Cardiac muscle cell (in vitro differentiated cells and primary cell): Measurements from ENCODE around the gene FAM193B. TPM values are rescaled to one million over a fixed set of nuclear protein-coding genes. Genes with fewer than 3 reads are reported as not detected.

Experiments
- DNase-seq, 2 donors: peaks; one replicate each; pipeline versions ENCODE4 v3.0.0 to v3.0.0-alpha.2; 2010 to 2017; ENCODE audit warnings: low read depth in 1 of 2, low spot score in 1 of 2
- H3K27ac ChIP-seq: fragments of 200-600 bp; sonication (generic); 2 replicates; pipeline ENCODE4 v1.5.1; 2016
- H3K27me3 ChIP-seq: fragments of 200-600 bp; sonication (generic); 2 replicates; pipeline ENCODE4 v1.6.0; 2016; ENCODE audit warnings: control low read depth
- H3K36me3 ChIP-seq: fragments of 200-600 bp; sonication (generic); 2 replicates; pipeline ENCODE4 v1.5.1; 2016; ENCODE audit warnings: control low read depth
- H3K4me1 ChIP-seq: fragments of 200-600 bp; sonication (generic); 2 replicates; pipeline ENCODE4 v1.8.1; 2017; ENCODE audit warnings: low read depth, mild to moderate bottlenecking, mixed run types
- H3K4me3 ChIP-seq: fragments of 200-600 bp; sonication (generic); 2 replicates; pipeline ENCODE4 v1.5.1; 2016; ENCODE audit warnings: mild to moderate bottlenecking
- H3K9me3 ChIP-seq: fragments of 200-600 bp; sonication (generic); 2 replicates; pipeline ENCODE4 v1.5.1; 2017; ENCODE audit warnings: low read depth, mild to moderate bottlenecking, control low read depth
- CTCF ChIP-seq: IDR thresholded peaks from 2 replicates; pipeline ENCODE4 v1.5.1; 2012; ENCODE audit warnings: low read depth, mild to moderate bottlenecking, low read length
- polyA plus RNA-seq: library from polyadenylated mRNA; unstranded; fragments of >200 nt; fragmentation: Nextera tagmentation; extraction: Ambion mirVana; gene quantifications from 2 replicates; pipeline ENCODE4 v1.2.1, GENCODE V29; 2016
- total RNA-seq: library from RNA; depleted of rRNA; stranded (reverse); fragments of >200 nt; gene quantifications from 2 replicates; pipeline ENCODE4 v1.2.3, GENCODE V29; 2016

FAM193B gene
- total RNA-seq (62.2 and 80.9 TPM in 2 replicates), polyA plus RNA-seq (67.4 and 80.2 TPM in 2 replicates)

- Histone ChIP-seq H3K4me3 (peak within 1 kb of the TSS; percentile 89), H3K4me1 (peaks cover 16% of the 10 kb centered on the region)
- peak; percentile 23 for TF ChIP-seq CTCF
Observed at GRCh38 chr5:177554474-177555111, at the start of gene FAM193B. Gene FAM193B, minus strand, starts transcription at chr5:177554563. Its CDS starts 105 bp downstream, at chr5:177554458.

GRCh38 chr5:177604116-177604521 lies 49.8 kb upstream of the FAM193B start:
- DNase-seq, result no peak
- Histone ChIP-seq H3K9me3 (no peaks in the 10 kb centered on the region), H3K36me3 (no peaks in the 10 kb centered on the region), H3K27me3 (no peaks in the 10 kb centered on the region), H3K27ac (no peak overlapping the region), H3K4me1 (peaks cover 10% of the 10 kb centered on the region), H3K4me3 (no peak overlapping the region)
- TF ChIP-seq CTCF, result no peak

More at GRCh38 chr5:177554474-177555111, at the start of gene FAM193B:
- Histone ChIP-seq H3K27ac (peak within 1 kb of the TSS; percentile 75), H3K36me3 (peaks cover 6% of the 10 kb centered on the region), H3K9me3 (no peaks in the 10 kb centered on the region), H3K27me3 (no peaks in the 10 kb centered on the region)
- peak; percentile 94 to 95 for DNase-seq

- Histone ChIP-seq H3K27ac (no peak overlapping the region), H3K9me3 (no peaks in the 10 kb centered on the region), H3K4me1 (peaks cover 10% of the 10 kb centered on the region), H3K4me3 (no peak overlapping the region), H3K36me3 (no peaks in the 10 kb centered on the region), H3K27me3 (no peaks in the 10 kb centered on the region)
- no peak for TF ChIP-seq CTCF
- no peak for DNase-seq
Observed at GRCh38 chr5:177603631-177604030, 49.3 kb upstream of the FAM193B start.

GRCh38 chr5:177602458-177602830 lies 48.1 kb upstream of the FAM193B start:
- no peaks in the 10 kb centered on the region for H3K9me3 ChIP-seq
- peaks cover 5% of the 10 kb centered on the region for H3K4me1 ChIP-seq
- no peak for DNase-seq
- no peak overlapping the region for H3K4me3 ChIP-seq
- H3K27me3 ChIP-seq, result no peaks in the 10 kb centered on the region
- no peak overlapping the region for H3K27ac ChIP-seq
- no peaks in the 10 kb centered on the region for H3K36me3 ChIP-seq
- TF ChIP-seq CTCF, result no peak

GRCh38 chr5:177601577-177602457 lies 47.5 kb upstream of the FAM193B start:
- Histone ChIP-seq H3K4me3 (no peak overlapping the region), H3K4me1 (peaks cover 5% of the 10 kb centered on the region), H3K36me3 (no peaks in the 10 kb centered on the region), H3K9me3 (no peaks in the 10 kb centered on the region), H3K27ac (no peak overlapping the region), H3K27me3 (no peaks in the 10 kb centered on the region)
- no peak for TF ChIP-seq CTCF
- DNase-seq, result peak in 1 of 2 donors; percentile 17
